ENCODE data around the gene GPR161.

- TF ChIP-seq EZH2 (IDR thresholded peaks at IDR 0.05) (no peak), POLR2AphosphoS5 (IDR thresholded peaks at IDR 0.05; ENCODE audit: borderline replicate concordance, low read depth, low read length) (no peak), FOXP2 (optimal IDR thresholded peaks at IDR 0.05; ENCODE audit: control extremely low read depth, extremely low read length, insufficient read depth) (no peak)
Measured at GRCh38 chr1:168086438-168086837, 50.3 kb downstream of the GPR161 start.

All from SK-N-MC (cell line).